ENCODE measurements around the gene ZNF648.
"Not testable (repeated sequence)": the region's sequence is repeated elsewhere in the genome, so short reads cannot be mapped to it uniquely, and the experiment has no call there.

Gene ZNF648

GRCh38 chr1:182010800-182011370 lies 50.6 kb downstream of the ZNF648 start:
- DNase-seq: not testable (repeated sequence)

DNA sequence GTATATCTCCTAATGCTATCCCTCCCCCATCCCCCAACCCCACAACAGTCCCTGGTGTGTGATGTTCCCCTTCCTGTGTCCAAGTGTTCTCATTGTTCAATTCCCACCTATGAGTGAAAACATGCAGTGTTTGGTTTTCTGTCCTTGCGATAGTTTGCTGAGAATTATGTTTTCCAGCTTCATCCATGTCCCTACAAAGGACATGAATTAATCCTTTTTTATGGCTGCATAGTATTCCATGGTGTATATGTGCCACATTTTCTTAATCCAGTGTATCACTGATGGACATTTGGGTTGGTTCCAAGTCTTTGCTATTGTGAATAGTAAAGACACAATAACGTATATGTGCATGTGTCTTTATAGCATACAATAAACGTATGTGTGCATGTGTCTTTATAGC lies 56.1 kb downstream of the ZNF648 start:
- DNase-seq: not testable (repeated sequence)

DNA sequence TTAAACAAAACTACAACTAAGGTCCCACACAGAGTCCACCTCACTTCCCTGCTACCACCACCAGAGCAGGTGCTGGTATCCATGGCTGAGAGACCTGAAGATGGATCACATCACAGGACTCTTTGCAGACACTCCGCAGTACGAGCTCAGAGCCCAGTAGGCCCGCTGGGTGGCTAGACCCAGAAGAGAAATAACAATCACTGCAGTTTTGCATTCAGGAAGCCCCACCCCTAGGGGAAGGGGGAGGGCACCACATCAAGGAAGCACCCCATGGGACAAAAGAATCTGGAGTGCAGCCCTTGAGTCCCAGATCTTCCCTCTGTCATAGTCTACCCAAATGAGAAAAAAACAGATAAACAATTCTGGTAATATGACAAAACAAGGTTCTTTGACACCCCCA lies 56.9 kb downstream of the ZNF648 start:
- DNase-seq: no peak
